ENCODE measurements around the gene PTPRD.
"Not testable (repeated sequence)": the region's sequence is repeated elsewhere in the genome, so short reads cannot be mapped to it uniquely, and the experiment has no call there.

Gene PTPRD

DNA sequence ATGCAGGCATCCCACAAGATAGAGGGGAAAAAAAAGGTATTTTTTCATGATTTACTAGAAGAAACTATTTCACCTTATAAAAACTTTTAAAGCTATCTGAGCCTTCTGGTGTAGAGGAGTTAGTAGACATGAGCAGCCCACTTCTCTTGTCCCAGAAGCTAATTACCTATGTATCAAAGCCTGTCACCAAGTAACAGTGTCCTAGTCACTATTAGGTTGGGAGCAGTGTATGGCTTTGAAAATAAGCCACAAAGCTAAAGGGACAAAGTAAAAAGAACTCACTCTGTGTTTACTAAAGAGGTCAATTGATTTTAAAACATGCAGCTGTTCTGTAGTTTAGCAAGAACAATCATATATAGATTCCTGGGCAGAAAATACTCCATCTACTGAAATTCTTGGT lies 1286.1 kb downstream of the PTPRD start:
- DNase-seq (ENCODE audit: low read depth in 2 of 2), result no peak

DNA sequence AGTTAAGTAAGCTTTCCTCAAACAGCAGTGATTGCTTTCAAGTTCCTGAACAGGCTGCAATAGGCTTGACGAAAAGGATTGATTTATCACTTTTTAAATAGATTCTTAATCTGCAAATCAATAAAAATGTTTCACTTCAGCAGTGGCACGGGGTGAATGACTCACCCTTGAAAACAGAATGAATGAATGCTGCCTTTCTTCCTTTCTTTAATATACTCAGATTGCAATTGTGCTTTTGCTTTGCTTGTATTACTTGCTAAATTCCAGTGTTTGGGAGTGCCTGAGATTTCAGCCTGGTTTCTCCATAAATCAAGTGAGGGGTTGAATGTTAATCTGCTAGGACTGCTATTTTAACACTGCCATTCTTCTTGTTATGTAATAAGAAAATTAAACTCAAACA lies 1293.8 kb downstream of the PTPRD start:
- DNase-seq (ENCODE audit: low read depth in 2 of 2), result no peak

DNA sequence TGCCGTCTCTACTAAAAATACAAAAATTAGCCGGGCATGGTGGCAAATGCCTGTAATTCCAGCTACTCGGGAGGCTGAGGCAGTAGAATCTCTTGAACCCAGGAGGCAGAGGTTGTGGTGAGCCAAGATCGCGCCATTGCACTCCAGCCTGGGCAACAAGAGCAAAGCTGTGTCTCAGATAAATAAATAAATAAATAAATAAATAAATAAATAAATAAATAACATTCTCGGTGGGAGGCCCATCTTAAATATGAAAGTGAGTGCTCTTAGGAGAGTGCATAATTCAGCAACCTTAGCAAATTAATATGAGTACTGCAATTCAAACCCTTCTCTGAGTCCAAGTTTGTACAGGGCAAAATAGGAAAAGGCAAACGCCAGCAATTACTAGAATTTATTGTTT lies 1302.1 kb downstream of the PTPRD start:
- DNase-seq (ENCODE audit: low read depth in 2 of 2), result not testable (repeated sequence)

GRCh38 chr9:9305600-9305999 lies 1307.2 kb downstream of the PTPRD start:
- no peak for DNase-seq (ENCODE audit: low read depth in 2 of 2)

- DNase-seq (ENCODE audit: low read depth in 2 of 2), result no peak
These were observed 1313.7 kb downstream of the PTPRD start for GRCh38 chr9:9299134-9299533.

GRCh38 chr9:9286001-9286400 lies 1326.8 kb downstream of the PTPRD start:
- DNase-seq (ENCODE audit: low read depth in 2 of 2), result no peak

GRCh38 chr9:9284201-9284600 lies 1328.6 kb downstream of the PTPRD start:
- DNase-seq (ENCODE audit: low read depth in 2 of 2), result no peak

GRCh38 chr9:9283159-9283986 lies 1329.4 kb downstream of the PTPRD start:
- no peak for DNase-seq (ENCODE audit: low read depth in 2 of 2)

DNA sequence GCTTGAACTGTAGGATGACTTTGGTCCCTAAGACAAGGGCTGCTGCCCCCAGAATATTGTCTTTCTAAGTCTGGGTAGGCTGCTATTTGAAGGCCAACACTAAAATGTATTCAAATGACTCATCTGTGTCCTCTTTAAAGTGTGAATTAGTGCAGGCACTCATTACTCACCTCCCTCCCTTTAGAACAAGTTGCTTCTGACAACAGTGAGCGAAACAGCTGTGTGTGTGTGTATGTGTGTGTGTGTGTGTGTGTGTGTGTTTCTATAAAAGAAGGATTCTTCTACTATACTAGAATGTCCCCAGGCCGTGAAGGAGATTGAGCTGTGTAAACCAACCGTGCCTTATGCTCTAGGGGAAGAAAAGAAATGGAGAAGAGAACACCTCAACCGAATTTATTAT lies 1337.2 kb downstream of the PTPRD start:
- no peak for DNase-seq (ENCODE audit: low read depth in 2 of 2)

DNA sequence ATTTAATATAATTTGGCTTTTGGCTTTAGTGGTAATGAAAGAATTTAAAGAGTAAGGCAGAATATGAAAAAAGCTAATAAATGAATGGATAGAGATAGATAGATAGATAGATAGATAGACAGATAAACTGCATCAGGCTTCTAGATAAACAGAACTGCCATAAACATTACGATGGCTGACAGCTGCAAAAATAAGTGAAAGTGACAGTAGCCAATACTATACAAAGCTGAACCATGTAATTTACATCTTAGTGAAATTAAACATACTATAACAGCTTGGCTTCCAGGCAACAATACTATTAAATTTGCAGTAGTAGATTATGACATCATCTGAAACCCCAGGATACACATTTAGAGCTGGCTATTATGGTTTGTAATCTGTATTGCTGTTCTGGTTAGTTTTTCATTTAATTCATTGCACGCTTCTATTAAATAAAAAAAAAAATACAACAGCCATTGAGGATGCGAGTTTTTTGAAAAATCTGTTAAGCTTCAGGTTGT lies 1354.8 kb downstream of the PTPRD start:
- no peak for DNase-seq (ENCODE audit: low read depth in 2 of 2)

DNA sequence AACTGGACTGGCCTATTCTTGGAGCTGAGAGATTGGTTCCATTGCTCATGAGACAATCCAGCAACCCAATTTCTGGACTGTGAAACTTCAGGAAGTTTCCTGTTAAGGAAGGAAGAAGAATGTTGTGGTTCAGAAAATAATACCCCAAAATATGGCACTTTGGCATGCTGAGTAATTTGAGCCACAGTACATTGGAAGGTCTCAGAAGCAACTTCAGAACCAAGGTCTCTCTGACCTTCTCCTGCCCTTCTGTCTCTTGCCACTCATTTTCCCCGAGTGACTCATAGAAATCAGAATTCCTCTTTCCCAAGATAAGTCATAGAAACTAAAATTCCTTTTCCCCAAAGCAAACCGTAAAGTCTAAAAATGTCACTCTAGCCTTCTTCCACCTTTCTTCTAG lies 1366.1 kb downstream of the PTPRD start:
- no peak for DNase-seq (ENCODE audit: low read depth in 2 of 2)

GRCh38 chr9:9231946-9232345 lies 1380.9 kb downstream of the PTPRD start:
- DNase-seq (ENCODE audit: low read depth in 2 of 2), result no peak

GRCh38 chr9:9229269-9229668 lies 1383.5 kb downstream of the PTPRD start:
- no peak for DNase-seq (ENCODE audit: low read depth in 2 of 2)

DNA sequence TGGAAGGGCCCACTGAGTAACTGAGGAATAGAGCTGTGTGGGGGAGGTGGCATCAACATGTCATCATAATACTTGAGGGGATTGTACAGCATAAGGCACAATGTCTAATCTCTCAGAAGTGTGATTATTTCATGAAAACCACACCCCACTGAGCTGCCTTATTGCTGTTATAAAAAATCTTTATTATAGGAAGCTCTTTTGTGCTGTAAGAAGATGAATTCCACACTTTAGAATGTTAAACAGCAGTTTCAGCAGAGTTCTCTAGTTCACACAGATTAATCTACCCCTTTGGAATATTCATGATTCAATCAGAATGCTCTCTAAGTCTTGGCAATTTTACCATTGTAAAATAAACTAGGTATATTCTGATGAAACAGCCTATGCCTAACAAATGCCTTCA lies 1389.6 kb downstream of the PTPRD start:
- DNase-seq (ENCODE audit: low read depth in 2 of 2), result no peak

DNA sequence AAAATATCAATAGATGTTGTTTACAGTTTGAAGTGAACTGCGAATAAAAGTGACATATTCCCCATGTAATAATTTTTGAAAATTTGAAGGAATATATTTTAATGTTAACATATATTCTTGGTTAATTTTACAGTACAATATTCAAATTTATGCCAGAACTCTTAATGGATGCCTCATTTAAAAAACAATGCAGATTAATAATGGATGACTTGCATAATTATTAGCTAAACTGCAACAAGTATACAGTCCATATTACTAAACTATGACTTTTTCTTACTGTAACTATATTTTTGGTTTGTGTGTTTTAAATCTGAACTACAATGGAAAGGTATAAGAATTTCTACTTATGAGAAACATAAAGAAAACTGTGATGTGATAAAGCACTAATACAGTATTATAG lies 1390.1 kb downstream of the PTPRD start:
- no peak for DNase-seq (ENCODE audit: low read depth in 2 of 2)

DNA sequence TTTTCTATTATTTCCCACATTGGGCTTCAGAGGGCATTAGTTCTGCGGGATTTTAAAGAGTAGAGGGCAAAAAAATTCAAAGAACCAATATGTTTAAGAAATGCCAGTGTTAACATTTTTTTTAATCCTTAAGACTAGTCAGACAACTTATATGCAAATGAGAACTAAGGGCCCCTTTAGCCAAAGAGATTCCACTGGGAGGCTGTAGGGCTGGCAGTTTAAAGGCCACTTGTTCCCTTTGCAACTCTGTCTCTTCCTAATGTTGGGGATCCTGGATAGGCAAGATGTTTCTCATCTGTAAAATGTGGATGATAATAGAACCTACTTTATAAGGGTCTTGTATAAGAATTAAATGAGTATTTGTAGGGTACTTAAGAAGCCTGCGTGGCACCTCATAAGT lies 1395.9 kb downstream of the PTPRD start:
- no peak for DNase-seq (ENCODE audit: low read depth in 2 of 2)

DNA sequence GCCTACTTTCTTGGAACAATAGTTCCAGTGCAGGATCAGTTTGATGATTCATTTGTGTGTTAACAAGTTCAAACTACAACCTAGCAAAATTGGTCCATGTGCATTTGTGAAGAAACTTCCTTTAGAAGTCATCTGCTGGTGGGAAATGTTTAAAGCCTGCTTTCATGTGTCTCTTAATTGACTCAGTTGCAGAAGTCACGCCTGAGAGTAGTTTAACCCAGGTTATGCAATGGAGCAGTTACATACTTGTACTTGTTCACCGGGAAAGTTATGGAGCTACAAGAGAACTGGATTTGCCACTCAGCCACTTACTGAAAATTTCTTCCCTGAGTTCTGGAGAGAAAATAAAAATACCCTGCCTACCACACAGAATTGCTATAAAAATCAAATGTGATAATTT lies 1397.8 kb downstream of the PTPRD start:
- DNase-seq (ENCODE audit: low read depth in 2 of 2), result no peak

DNA sequence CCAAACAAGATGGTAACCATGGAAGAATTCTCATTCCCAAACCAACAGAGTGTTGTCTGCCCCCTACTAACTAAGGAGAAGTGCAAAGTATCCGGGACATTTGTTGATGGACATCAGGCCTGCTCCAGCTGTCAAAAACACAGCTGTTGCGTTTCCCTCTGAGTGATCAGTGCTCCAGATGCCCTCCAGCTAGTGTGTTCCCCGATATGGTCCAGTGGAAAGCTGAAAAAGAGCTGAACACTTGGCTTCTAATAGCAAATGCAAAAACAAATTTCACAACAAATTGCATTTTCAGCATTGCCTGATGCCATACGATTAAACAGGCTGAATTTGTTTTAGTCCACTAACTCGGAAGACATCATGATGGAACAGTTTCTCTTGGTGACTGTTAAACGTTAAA lies 1398.7 kb downstream of the PTPRD start:
- no peak for DNase-seq (ENCODE audit: low read depth in 2 of 2)

DNA sequence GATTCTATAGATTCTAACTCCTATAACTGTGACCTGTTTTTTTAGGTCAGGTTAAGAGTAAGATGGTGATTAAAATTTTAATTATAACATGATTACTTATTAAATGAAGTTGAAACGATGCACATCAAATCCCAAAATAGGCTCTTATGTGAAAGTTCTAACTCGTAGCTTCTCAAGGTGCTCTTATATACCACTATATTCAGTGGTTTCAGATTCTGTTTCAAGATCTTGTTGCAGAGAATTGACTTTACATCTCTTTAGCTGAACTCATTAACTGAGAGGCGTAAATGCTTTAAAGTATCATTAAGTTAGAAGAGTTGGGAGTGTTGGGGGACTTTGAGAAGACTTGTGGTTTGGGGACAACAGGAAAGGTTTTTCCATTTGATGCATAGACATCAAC lies 1399.8 kb downstream of the PTPRD start:
- no peak for DNase-seq (ENCODE audit: low read depth in 2 of 2)

GRCh38 chr9:9202276-9202675 lies 1410.5 kb downstream of the PTPRD start:
- no peak for DNase-seq (ENCODE audit: low read depth in 2 of 2)

GRCh38 chr9:9186086-9186485 lies 1426.7 kb downstream of the PTPRD start:
- DNase-seq (ENCODE audit: low read depth in 2 of 2), result no peak

DNA sequence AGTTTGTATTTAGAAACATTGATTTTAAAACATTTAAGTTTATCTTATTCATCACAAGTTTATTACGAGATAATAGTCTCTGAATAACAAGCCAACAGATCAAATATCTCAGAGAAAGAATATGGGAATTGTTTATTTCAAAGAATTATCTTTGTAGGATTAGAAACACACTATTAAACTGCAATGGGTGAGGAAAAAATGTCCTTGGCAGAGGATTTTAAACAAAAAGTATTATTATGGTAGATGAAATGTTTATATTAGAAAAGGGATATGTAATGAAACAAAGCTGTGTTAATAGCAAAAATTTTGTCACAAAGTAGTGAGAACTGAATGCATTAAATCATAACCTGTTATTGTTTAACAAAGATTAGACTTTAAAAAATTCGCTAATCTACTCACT lies 1430.4 kb downstream of the PTPRD start:
- no peak for DNase-seq (ENCODE audit: low read depth in 2 of 2)

DNA sequence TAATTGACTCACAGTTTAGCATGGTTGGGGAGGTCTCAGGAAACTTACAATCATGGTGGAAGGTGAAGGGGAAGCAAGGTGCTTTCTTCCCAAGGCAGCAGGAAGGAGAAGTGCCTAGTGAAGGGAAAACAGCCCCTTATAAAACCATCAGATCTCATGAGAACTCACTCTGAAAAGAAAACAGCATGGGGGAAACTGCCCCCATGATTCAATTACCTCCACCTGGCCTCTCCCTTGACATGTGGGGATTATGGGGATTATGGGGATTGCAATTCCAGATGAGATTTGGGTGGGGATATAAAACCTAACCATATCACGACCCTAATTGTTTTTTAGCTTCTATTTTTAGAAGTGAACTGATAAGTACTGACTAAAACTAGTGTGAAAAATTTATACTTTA lies 1435.7 kb downstream of the PTPRD start:
- no peak for DNase-seq (ENCODE audit: low read depth in 2 of 2)

DNA sequence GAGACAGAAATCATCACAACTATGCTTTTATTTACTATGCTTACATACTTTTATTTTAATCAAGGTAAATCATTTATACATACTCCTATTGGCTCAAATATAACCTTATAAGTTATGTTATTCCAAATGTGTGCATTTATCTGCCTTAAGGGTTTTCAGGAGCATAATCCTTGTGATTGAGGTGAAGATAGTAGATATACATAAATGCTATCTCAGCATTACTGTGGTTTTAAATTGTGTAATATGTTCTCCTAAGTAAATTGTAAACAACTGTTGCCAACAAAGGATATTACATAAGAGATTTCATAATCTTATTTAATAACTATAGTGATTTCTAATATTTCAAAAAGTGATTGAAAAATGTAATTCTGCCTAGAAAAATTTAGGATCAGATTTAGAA lies 1438.4 kb downstream of the PTPRD start:
- no peak for DNase-seq (ENCODE audit: low read depth in 2 of 2)
